GM19463 (cell line): ENCODE data around the gene RAB7B.

Experiments
- ATAC-seq: cut with Tn5 transposase; IDR thresholded peaks from one replicate; pipeline ENCODE4 v1.9.1; 2021; ENCODE audit warnings: mild to moderate bottlenecking, moderate library complexity; ENCODE audit not compliant: unreplicated experiment

Gene RAB7B

DNA sequence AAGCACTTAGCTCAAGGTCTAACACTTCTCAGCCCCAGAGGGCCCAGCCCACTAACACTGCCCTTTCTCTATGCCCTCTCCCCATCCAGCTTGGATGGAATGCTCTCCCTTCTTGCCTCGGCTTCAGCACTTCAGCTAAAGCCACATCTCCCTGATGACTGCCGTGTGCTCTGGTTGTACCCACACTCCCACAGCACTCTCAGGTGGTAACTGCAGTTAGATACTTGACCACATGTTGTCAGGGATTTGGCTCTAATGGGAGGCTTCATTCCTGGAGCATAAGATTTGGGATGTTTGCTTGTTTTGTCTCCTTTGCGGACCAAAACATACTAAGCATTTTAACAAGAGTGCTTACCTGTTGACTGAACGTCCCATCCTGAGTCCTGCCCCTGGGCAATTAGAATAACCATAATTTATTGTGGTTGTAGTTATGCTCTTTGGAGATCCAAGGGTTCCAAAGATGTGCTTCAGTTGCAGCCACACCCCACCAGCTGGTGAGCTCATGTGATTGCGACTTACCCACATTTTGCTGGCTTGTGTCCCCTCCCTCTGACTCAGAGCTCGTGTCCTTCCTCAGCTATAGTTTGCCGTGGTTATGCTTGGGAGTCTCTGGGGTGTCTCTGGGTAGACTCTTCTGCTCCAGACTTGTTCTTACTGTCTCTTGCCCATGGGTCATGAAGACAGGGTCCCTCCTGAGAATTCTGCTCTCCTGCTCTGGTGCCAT lies 52.2 kb downstream of the RAB7B start:
- ATAC-seq = no peak

DNA sequence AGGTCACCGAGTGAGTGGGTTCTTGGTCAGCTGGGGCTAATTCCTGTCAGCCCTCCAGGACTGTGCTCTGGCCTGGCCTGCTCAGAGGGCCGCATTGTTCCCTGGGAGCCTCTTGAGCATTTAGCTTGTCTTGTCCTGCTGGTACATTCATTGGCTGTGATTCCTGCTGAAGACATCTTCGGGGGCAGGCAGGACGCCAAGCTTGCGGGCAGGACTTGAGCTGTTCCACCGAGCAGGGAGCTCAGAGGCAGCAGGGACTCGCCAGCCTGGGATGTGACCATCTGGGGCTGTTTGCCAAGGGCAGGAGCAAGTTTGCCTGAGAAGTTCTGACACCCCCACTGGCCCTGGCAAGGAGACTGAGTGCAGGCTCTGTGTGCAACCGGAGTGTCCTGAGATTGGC lies 52.9 kb downstream of the RAB7B start:
- ATAC-seq = no peak

DNA sequence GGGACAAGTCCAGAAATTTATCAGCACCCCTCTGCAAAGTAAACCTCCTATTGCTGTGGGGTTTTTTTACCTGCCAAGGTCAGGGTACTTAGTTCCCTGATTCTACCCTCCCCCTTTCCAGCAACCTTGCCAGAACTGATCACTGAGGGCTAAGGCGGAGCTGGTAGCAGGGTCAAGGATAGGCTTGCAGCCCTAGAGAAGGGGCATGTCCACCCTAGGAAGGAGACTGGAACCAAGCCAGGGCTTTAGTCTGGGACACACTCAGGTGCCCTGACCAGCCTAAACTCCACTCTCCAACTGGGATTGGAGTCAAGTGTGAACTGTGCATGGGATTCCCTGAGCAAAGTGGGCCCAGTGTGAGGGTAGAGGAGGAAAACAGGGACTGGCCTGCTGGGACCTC lies 53.4 kb downstream of the RAB7B start:
- no peak for ATAC-seq

DNA sequence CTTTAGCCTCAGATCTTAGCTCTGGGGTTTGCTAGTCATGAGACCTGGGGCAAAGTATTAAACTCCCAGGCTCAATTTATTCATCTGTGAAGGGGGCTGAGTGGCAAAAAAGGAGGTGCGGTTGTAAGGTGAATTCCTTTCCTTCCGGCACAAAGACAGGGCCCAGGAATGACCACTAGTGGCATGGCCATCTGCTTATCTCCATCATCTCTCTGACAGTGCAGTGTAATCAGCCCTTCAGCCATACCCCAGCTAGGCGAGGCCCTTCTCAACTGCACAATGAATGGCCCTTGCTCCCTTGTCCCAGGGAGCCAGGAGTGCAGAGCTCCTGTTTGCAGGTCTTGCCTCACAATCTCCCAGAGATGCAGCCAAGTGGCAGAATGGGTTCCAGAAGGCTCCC lies 54.3 kb downstream of the RAB7B start:
- no peak for ATAC-seq

DNA sequence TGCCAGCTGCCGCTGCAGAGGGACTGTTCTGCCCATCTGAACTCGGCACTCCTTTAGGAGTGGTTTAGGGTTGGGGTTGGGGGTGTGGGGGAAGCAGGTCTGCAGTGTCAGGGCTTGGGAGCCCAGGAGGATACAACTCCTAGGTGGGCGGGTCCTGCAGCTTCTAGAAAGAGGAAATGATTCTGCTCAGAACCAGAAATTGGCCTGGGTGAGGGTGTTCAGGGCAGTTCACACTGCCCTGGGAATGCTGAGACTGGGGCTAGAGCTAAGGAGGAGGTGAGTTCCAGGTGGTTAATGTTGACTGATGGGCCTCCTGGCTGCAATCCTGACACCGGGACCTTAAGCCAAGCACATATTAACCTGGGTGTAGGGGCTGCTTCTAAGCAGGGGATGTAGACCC lies 55.2 kb downstream of the RAB7B start:
- no peak for ATAC-seq

DNA sequence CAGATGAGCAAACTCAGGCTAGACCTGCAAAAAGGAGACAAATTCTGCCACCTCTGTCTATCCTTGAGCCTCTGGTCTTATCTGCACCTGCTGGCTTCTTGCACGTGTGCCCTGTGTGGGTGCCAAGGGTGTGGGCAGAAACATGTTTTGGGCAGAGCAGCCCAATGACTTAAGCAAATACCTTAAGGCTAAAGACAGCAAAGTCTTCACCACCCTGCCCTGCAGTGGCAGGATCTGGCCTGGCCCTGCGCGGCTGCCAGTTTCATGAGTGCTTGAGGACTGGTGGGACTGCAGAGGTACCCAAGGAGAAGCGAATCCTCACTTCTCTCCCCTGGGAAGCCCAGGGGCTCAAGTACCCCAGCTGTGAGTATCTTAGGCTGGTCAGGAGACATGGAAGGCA lies 56.2 kb downstream of the RAB7B start:
- ATAC-seq = no peak

DNA sequence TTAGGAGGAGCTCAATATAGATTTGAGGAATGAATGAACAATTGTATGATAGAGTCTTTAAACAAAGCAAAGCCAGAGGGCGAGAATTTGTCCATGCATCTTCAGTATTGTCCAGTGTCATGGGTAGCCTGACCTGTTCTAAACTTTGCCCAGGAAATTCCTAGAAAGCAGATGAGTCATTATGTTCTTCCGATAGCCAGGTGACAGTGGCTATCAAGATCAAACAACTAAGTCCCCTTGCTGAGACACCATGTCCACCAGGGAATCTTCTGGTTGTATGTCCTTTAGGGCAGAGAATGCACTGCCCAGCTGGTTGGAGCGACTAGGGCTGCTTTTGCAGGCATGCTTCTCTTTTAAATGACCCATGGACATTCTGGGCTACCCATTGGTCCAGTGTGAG lies 58.1 kb downstream of the RAB7B start:
- no peak for ATAC-seq

DNA sequence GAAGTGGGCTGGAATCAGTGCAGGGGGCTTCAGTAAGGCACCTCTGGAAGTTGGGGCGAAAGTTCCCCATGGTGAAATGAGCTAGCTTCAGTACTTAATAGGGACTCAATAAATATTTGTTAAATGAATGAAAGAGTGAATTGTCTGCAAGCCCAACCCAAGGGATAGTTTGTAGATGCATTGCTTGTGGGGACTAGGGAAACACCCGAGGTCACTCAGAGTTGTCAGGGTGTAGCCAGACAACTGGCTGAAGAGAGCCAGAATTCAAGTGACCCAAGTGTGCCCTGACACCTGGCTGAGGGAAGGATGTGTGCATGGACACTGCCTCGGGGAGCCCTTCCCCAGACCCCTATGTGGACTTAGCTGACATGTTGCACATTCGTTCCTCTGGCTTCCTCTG lies 58.7 kb downstream of the RAB7B start:
- ATAC-seq = no peak

DNA sequence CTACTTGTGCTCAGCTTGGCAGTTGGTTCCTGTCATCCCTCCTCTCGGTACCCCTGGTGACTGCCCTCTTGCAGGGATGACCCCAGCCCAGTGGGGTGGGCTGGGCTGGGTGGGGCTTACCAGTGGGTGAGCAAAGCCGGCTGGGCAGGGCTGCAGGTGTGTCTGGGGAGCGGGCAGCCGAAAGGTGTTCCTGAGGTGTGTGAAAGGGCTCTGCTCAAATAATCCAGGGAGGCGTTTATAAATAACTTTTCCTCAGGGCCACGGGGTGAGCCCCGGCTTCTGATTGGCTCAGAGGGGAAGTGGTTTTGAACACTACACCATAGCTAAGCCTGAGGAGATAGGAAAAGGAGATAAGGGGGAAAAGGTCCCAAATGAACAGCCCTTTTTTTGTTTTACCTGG lies 60.0 kb downstream of the RAB7B start, which contains the start of gene SLC26A9:
Gene SLC26A9, minus strand, starts transcription at position 212 of the 400 bp plus-strand sequence. CDS start 7,636 bp downstream, outside the sequence.
- no peak for ATAC-seq

DNA sequence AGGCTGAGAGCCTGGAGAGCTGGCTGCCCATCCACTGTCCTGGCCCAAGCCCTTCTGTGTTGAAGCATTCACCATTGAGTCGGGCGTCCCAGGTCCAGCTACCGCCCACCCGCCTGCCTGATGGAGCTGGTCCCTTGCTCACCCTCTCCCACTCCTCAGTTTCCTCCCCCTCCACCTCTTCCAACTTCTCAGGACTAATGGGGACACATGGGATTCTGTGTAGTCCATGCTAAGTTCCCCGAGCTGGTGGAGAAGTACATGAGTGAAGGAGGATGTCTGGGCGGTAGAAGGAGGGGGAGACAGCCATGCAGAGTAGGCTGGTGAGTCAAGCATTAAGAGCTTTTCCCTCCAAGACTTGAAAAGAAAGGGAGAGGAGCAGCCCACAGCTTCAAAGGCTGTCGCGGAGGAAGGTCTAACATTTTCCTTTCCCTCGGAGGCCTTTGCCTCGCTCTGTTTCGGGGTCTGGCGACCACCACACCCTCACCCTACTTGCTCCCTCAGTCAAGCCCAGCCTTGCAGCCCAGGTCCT lies 60.5 kb downstream of the RAB7B start:
- ATAC-seq = no peak

DNA sequence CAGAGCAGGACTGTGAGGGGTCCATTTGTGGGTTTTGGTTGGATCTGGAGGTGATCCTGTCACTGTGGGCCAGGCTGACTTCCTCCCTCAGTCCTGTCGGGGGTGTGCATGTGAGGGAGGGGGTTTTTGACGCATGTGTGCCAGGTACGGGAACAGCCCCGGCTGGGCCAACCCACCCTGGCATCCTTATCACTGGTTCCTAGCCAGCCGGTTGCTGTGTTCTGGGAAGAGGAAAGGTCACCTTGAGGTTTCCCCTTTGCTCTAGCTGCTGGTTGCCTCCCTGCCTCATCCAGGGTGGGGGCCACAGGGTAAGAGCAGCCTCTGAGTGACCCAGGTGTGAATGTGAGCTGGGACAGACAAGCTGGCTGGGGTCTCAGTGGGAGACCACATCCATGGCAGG lies 62.5 kb downstream of the RAB7B start:
- no peak for ATAC-seq

DNA sequence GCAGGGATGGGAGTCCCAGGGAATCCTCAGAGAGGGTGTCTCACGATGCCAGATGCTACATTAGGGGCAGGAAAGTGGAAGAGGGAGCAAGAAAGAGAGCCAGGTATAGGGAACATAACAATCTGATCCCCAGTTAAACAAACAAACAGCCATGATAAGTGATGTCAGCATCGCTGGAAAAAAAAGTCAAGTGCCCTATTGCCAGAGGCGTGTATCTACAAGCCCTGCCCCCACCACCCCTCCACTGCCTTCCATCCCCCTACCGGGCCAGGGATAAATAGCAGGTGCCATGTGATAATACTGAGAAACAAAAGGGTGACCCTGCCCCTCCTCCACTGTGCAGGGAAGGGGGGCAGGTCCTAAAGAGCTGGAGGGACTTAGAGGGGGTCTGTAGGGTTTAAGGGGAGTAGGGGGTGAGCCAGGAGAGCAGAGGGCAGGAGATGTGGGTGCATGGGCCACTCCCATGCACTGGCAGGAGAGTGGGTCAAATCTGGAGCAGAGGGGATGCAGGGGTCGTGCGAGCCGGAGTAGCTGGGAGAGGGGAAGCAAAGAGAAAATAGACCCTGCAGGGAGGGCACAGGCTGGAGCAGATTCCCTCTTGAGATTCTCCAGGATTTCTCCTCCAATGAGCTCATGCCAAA lies 63.4 kb downstream of the RAB7B start:
- no peak for ATAC-seq

DNA sequence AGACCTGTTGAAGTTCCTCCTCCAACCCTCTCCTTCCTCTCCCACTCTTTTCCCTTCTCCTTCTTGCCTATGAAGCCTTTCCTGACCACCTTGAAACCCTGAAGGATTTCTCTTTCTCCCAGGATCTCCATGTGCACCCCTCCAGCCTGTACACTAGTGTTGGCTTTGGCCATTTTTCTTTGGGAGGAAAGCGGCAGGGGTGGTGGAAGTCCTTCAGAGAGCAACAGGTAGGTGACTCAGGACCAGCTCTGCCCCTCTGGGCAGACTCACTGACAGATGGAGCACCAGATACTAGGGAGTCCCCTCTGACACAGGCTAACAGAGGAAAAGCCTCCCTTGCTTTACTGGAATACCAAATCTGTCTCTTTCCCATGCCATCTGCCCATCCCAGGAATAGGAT lies 64.5 kb downstream of the RAB7B start:
- ATAC-seq = no peak

DNA sequence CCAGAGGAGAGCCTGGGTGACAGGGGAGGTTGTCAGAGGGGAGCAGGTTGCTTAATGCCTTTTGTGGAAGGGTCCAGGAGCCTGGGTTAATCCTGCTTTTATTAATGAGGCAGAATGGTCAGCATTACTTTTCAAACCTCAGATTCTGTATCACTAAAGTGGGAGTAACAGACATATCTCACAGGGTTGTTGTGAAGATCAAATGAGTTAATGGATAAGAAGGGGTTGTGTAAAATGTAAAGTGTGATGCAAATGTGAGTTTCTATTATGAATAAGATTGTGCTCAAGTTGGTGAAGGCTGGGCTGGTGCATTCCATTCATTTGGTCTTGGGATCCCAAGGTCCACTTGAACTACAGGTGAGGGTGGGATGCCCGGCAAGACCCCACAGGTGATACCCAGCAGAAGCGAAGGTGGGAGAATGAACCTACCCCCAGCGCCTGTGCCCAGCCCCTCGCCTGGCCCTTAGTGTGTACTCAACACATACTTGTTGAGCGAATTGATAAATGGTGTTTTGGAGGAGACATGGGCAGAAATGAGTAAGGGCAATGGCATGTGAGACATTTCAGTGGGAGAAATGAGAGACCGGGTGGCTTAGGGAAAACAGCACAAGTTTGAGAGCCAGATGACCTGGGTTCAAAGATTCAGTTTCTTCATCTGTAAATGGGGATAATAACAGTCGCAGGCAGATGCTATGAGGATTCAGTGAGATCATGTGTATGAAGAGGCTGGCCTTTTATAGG lies 66.2 kb downstream of the RAB7B start:
- ATAC-seq = no peak

DNA sequence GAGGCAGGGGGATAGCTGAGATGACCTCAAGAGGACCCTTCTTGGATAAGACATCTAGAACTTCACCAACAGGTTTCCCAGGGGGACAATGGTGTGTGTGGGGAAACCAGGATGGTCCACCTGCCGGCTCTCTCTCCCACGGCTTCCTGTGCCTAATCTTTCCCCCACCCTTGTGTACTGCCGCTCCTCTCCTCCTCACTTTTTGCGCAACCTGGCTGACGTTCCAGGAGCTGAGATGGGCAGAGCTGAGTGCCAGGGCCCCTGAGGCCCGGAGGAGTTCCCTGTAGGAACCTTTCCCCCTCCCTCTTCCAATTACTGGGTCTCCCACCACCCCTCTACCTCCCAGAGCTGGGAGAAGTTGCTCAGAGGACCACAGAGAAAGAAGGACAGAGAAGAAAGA lies 66.9 kb downstream of the RAB7B start:
- no peak for ATAC-seq

DNA sequence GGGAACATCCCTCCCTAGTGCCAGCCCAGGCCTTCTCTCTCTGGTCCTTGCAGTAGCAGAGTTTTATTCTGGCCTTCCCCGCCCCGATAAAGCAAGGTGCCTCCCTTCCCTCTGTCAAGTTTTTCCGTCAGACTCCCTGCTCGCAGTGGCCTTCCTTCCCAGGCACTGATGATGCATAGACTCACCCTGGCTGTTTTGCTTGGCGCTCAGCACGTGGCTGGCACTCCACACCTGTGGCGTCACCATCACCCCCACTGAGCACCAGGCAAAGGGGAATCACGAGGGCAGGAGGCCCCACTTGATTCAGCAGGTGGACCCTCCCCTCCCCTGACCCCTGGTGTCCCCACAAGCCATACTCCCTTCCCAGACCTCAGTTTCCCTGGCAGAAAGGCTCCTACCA lies 67.3 kb downstream of the RAB7B start:
- no peak for ATAC-seq

DNA sequence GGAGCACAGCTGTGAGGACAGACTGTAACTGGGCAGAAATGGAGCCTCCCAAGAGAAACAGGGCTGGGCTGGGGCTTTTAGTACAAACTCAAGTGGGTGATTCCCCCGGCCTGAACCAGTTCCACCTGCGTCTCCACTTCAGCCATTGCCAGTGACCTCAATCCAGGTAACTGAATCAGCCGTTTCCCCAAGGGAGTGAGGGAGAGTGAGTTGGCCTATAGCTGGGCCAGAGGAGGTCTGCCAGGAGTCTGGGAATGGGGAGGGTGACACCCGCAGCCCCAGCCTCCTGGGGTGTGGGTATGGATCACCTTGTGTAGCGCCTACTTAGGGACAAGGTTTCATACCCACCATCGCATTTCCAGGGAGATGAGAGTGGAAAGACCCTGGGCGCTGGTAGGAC lies 68.4 kb downstream of the RAB7B start:
- no peak for ATAC-seq

DNA sequence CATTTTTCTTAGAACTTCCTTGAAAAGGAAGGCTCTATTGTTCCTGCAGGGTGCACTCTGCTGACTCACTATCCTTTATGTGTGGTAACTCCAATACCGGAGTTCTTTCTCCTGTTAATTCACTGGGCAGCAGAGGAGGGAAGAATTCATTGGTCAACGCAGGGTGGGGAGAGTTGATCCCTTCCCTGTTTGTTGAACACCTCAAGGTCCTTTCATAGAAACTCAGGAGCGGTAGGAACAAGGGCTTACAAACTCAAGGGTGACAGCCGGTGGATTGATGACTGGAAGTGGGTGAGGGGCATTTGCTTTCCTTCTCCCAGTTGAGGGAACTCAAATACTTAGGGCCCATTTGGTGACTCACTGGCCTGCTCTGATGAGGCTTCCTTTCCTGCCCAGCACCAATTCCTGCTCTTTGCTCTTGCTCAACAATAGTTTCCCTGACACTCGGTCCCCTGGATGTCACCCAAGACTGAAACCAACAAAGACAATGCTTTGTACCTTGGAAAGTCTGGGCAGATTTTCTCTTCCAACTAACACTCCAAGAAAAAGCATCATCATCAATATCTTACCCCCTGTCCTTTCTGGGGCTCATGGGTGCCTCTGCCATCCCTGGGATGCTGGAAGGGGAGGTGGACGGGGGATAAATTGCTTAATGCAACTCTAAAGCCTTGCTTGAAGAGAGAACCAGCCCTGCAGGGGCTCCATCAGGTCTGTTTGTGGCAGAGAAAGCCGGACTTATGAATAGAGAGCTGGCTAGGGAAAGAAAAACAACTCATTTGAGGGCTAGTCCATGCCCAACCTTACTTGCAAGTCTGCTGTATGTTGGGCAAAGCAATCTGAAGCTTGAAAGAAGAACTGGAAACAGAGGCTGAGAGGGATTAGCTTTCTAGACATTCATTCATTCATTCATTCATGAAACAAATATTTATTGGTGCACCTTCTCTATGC lies 69.2 kb downstream of the RAB7B start:
- ATAC-seq = no peak

DNA sequence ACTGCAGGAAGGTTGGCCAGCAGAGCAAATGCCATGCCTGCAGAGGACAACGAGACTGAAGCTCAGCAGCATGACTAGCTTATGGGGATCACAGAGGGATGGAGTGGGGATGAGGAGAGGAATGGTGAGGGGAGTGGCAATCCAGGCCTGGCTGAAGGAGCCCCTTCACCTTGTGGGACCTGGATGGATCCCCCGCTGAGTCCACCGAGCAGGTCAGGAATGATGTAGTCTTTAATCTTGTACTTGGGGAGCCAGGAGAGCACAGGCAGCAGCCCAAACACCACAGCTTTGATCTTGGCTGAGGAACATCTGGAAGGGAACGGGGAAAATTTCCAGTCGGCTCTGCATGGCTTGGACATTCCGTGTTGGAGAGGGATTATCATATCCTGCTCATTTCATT lies 70.4 kb downstream of the RAB7B start:
- no peak for ATAC-seq

DNA sequence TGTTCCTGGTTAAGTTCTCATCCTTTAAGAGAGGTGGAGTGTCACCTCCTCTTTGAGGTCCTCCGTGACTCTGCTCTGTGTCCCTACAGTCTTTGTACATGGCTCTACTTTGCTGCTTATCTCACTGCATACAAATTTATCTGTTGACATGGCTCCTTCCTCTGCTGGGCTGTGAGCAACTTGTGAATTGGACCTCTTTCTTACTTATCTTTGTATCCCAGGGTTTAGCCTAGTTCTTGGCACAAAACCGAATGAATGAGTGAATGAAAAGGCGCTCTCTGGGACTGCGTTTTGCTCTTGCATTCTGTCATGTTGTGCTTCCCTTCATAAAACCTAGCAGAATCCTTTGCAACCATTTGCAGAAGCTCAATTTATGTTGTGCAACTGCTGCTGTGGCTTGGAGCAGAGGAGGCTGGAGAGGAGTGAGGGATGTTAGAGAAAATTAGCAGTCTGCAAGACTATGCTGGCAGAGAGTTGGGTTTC lies 72.4 kb downstream of the RAB7B start:
- ATAC-seq = no peak

DNA sequence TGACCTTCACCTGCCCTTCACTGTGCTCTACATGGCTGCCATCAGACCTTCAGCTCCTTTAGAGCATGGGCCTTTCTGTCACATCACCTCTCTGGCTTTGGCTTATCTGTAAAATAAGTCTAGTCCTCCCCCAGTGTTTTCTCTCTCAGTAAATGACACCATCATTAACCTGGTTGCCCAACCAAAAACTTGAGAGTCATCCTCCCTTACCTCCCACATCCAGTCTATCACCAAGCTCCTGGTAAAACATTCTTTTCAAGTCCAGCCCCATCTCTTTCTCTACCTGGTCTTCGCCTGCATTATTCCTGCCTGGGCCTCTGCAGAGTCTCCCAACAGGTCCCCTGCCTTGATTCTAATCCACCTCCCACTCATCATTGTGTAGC lies 73.0 kb downstream of the RAB7B start:
- ATAC-seq = no peak
